OCI-LY1 (cell line): ENCODE results near the gene PXK.

Experiments
- CTCF ChIP-seq: fragments of 200-600 bp; sonication (generic), shearing (Covaris generic); IDR thresholded peaks from 2 replicates; pipeline ENCODE4 v1.5.1; 2017; ENCODE audit warnings: mild to moderate bottlenecking, antibody characterized with exemption, low read length, moderate library complexity, mixed read lengths
- EZH2 ChIP-seq: fragments of 200-600 bp; sonication (generic), shearing (Covaris generic); IDR thresholded peaks from 2 replicates; pipeline ENCODE4 v1.8.0; 2017; ENCODE audit warnings: borderline replicate concordance, mixed run types, mild to moderate bottlenecking, antibody characterized with exemption, low read length, moderate library complexity, mixed read lengths

GRCh38 chr3:58356054-58356453 is 23.4 kb downstream of the PXK start:
- no peak for TF ChIP-seq CTCF
- no peak for TF ChIP-seq EZH2
